Fibroblast of mammary gland (primary cell): Measurements from ENCODE around the gene ANAPC7.

Source experiments
- DNase-seq: peaks from one replicate; pipeline ENCODE4 v3.0.0-alpha.2; 2010; ENCODE audit warnings: low read depth
- H3K4me3 ChIP-seq: 2 replicates; pipeline ENCODE4 v1.5.1; 2011; ENCODE audit warnings: low read depth, mild to moderate bottlenecking, low read length, moderate library complexity; ENCODE audit not compliant: control insufficient read depth
- CTCF ChIP-seq: conservative IDR thresholded peaks from 2 replicates; pipeline ENCODE4 v1.5.1; 2011; ENCODE audit warnings: low read depth, low read length, inconsistent platforms; ENCODE audit not compliant: control insufficient read depth, insufficient read depth

Gene ANAPC7

GRCh38 chr12:110373025-110373424, 30.5 kb downstream of the ANAPC7 start:
- DNase-seq, result no peak
- TF ChIP-seq CTCF, result no peak

DNA sequence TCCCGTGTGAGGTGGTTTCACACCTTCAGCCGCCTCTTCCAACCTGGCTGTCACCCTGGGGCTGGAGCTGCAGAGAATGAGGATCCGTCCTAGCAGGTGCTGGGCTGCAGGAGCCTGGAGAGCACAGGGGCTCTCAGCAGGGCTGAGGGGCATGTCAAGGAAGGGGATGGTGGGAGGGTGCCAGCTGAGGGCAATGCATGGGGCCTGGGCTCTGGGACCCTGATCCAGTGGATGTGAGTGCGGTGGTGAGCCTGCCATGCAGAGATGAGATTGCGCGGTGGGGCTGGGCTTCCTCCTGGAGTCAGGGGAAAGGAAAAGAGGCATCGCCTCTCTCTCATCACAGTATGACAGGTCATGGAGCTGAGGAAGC, 31.5 kb downstream of the ANAPC7 start:
- no peak overlapping the region for H3K4me3 ChIP-seq
- TF ChIP-seq CTCF, result no peak
- no peak for DNase-seq

More at GRCh38 chr12:110373025-110373424, 30.5 kb downstream of the ANAPC7 start:
- H3K4me3 ChIP-seq, result no peak overlapping the region

- no peak overlapping the region for H3K4me3 ChIP-seq
- no peak for DNase-seq
- TF ChIP-seq CTCF, result no peak
These were observed 32.0 kb downstream of the ANAPC7 start for GRCh38 chr12:110371408-110372055.

DNA sequence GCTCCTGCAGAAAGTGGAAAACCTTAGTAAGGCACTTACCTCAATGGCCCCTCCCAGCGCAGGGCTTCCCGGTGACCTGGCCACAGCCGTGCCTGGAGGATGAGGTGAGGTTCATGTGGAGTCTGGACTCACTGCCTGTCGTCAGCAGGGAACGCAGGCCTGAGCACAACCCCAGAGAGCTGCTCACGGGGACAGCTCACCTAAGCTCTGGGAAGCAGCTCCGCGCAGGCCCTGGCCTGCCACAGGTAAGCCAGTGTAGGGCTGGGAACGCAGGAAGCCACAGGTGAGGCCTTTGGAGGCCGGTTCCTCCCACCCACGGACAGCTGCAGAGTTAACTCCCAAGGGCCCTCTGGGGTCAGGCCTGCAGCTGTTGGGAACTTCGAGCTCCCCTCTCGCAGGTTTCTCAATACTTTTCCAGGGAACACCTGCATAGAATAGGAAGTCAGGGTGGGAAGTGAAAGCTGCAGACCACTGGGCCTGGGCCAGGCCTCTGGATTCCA, 32.7 kb downstream of the ANAPC7 start:
- H3K4me3 ChIP-seq, result no peak overlapping the region
- TF ChIP-seq CTCF, result no peak
- no peak for DNase-seq

DNA sequence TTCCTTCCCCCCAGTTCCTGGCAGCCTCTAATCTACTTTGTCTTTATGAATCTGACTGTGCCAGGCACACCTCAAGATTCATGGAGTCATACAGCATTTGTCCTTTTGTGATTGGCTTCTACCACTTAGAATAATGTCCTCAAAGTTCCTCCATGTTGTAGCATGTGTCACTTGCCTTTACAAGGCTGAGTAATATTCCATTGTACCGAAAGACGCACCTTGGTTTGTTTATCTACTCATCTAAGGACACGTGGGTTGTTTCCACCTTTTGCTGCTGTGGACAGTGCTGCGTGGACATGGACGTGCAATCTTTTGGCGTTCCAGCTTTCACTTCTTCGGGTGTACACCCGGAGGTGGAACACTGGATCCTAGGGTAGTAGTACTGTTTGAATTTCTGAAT, 33.5 kb downstream of the ANAPC7 start:
- TF ChIP-seq CTCF, result no peak
- DNase-seq, result no peak
- no peak overlapping the region for H3K4me3 ChIP-seq

- H3K4me3 ChIP-seq, result no peak overlapping the region
- no peak for TF ChIP-seq CTCF
- DNase-seq, result no peak
These were observed 36.2 kb downstream of the ANAPC7 start for GRCh38 chr12:110367181-110367864.
